ENCODE results near the gene RPS6KA2.

The RPS6KA2 gene

DNA sequence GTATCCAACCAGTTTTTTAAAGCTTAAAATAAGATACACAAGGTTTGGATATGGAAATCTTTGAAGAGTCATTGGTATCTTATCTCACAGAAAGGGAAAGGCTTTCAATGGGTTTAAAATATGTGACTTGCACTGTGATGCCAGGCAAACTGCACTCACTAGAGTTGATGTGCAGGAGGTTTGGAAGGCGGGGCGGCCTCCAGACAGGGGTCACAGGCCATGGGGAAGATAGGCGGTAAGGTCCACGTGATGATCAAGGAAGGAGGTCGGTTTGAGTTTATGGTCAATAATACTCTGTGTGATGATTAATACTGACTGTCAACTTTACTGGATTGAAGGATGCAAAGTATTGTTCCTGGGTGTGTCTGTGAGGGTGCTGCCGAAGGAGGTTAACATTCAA is 31.1 kb downstream of the RPS6KA2 start:
- no peak for DNase-seq
- H3K27me3 ChIP-seq (ENCODE audit: insufficient read depth, low read depth, severe bottlenecking) = no peaks in the 10 kb centered on the region
- no peak overlapping the region for H3K27ac ChIP-seq
- H3K9me3 ChIP-seq (ENCODE audit: severe bottlenecking) = no peaks in the 10 kb centered on the region
- TF ChIP-seq CTCF (IDR thresholded peaks at IDR 0.05; ENCODE audit: low read depth, low read length) = no peak
- H3K4me3 ChIP-seq (ENCODE audit: low read depth, low read length) = no peak overlapping the region
- no peaks in the 10 kb centered on the region for H3K36me3 ChIP-seq

DNA sequence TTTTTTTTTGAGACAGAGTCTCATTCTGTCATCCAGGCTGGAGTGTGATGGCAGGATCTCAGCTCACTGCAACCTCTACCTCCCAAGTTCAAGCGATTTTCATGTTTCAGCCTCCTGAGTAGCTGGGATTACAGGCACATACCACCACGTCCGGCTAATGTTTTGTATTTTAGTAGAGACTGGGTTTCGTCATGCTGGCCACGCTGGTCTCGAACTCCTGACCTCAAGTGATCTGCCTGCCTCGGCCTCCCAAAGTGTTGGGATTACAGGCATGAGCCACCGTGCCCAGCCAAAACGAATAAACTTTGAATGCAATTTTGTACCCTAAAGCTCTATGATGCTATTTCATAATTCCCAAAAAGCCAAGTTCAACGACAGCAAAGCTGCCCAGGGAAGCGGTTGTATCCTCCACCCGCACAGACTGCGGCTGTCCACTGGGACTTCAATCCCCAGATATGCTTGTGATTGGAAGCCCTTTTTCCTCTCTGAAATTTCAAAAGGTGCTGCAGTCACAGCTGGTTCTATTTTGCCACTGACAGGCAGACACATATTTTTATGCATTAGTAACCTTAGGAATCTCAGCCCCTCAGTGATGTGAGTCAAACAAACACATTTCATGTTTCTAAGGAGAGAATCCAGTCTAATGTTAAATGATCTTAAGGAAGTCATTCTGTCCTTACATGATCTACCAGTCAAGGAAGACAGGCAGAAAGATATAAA is 31.8 kb downstream of the RPS6KA2 start:
- no peak for DNase-seq
- no peaks in the 10 kb centered on the region for H3K9me3 ChIP-seq (ENCODE audit: severe bottlenecking)
- TF ChIP-seq CTCF (IDR thresholded peaks at IDR 0.05; ENCODE audit: low read depth, low read length) = no peak
- H3K27ac ChIP-seq = no peak overlapping the region
- no peaks in the 10 kb centered on the region for H3K27me3 ChIP-seq (ENCODE audit: insufficient read depth, low read depth, severe bottlenecking)
- H3K4me3 ChIP-seq (ENCODE audit: low read depth, low read length) = no peak overlapping the region
- no peaks in the 10 kb centered on the region for H3K36me3 ChIP-seq

DNA sequence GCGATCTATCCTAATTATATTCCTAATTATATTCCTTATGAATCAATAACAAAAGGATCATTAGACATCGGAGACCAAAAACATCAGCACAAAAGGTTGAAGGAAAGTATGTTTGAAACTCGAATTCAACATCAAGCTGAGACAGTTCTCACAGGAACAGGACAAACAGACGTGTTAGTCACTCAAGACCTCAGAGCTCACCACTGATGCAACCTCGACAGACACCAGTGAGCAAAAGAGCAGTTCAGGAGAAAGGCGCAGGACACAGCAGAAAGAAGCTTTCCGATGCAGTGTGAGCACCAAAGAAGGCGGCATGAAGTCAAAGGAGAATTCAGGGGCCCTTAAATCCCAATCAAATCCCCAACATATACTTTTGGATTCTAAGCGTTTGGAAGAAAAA is 34.2 kb downstream of the RPS6KA2 start:
- no peak for TF ChIP-seq CTCF (IDR thresholded peaks at IDR 0.05; ENCODE audit: low read depth, low read length)
- Histone ChIP-seq H3K27ac (no peak overlapping the region), H3K27me3 (ENCODE audit: insufficient read depth, low read depth, severe bottlenecking) (no peaks in the 10 kb centered on the region), H3K9me3 (ENCODE audit: severe bottlenecking) (no peaks in the 10 kb centered on the region), H3K36me3 (no peaks in the 10 kb centered on the region), H3K4me3 (ENCODE audit: low read depth, low read length) (no peak overlapping the region)
- DNase-seq = no peak

GRCh38 chr6:166591961-166592520 is 35.0 kb downstream of the RPS6KA2 start:
- Histone ChIP-seq H3K36me3 (no peaks in the 10 kb centered on the region), H3K27ac (no peak overlapping the region), H3K4me3 (ENCODE audit: low read depth, low read length) (no peak overlapping the region), H3K9me3 (ENCODE audit: severe bottlenecking) (no peaks in the 10 kb centered on the region), H3K27me3 (ENCODE audit: insufficient read depth, low read depth, severe bottlenecking) (no peaks in the 10 kb centered on the region)
- no peak for DNase-seq
- TF ChIP-seq CTCF (IDR thresholded peaks at IDR 0.05; ENCODE audit: low read depth, low read length) = no peak

DNA sequence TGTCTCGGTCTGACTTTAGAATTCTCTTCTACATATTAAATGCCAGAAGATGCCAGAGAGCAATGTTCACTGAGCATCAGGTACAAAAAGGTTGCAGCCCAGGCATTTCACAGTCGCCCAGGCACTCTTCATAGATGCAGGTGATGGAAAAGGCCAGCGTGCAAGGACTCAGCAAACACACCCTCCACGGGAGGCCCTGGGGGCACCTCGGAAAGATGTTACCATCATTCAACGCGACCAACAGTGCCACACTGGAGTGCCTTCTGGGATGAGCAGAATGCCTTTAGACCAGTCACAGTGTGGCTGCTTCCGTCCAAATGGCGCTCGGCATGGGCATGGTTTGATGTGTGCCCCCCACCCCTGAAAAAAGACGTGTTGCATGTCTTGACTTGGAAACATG is 36.0 kb downstream of the RPS6KA2 start:
- no peak overlapping the region for H3K27ac ChIP-seq
- no peak for DNase-seq
- H3K27me3 ChIP-seq (ENCODE audit: insufficient read depth, low read depth, severe bottlenecking) = no peaks in the 10 kb centered on the region
- H3K4me3 ChIP-seq (ENCODE audit: low read depth, low read length) = no peak overlapping the region
- H3K36me3 ChIP-seq = no peaks in the 10 kb centered on the region
- H3K9me3 ChIP-seq (ENCODE audit: severe bottlenecking) = no peaks in the 10 kb centered on the region
- TF ChIP-seq CTCF (IDR thresholded peaks at IDR 0.05; ENCODE audit: low read depth, low read length) = no peak
